ENCODE results near the gene CORO6.

The CORO6 gene

DNA sequence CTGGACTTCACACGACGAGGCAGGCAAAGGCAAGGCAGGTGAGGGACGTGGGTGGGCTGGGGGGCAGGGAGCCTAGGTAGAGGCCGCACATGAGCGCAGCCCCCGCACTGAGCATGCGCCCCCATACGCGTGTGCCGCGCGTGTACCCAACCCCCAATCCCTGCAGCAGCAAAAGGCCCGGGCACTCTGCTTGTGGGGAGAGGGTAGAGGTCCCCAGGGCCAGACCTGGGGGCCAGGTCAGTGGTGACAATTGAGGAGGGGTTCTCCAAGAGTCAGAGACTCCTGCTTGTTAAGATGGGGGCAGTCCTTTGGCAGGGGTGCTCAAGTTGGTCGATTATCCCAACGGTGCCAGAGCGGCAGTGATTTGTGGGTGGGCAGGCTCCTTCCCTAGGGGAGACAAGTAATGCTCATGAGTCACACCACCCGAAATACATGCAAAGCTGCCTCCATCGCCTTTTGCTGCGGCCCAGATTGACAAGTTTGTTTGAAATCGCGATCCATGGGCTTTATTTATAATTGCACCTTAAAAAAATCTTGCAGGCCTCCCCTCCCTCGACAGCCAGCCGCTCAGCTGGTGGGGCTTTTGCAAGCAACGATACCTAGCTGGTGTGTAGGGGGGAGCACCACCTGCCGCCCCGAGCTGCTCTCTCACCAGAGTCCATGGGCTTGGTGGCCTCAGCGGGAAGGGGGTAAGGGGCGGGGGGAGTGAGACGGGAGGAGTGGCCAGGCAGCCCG, 32.1 kb downstream of the CORO6 start:
- no peak for DNase-seq (ENCODE audit: low read depth in 2 of 2)

DNA sequence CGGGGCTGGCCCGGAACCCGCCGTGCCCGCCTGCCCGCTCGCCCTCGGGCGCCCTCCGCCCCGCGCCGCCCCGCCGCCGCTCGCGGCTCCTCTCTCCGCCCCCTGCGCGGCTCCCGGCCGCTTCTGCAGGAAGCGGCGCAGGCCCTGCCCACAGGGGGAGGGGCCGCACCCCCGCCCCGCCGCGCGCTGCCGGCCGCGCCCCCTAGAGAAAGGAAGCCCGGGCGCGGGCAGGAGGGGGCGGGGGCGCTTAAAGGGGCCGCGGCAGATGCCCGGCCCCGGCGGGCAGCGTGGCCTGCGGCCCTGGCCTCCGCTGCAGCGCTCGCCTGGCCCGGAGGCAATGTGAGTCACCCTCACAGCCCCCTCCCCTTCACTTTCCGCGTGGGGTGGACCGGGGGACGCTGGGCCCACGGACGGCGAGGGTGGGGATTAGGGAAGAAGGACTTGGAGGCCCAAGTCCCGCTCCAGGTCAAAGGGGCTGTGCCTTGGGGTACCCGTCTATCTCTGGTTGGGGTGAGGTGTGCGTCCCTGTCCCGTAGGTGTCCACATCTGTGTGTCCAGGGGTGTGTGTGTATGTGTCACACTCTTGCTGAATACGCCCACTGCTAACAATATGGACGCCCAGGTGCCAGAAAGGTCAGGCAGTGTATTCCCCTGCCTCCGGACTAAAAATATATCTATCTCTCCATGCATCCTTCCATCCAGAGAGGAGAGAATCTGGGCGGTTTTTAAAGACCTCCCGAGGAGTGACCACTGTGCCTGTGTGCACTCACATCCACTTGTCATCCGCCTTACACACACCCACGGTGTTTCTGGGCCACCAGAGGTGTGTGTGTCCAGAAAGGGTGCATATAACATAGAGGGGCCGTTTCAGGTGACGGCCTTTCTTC, 32.9 kb downstream of the CORO6 start, which contains the start of gene GIT1:
Gene GIT1, minus strand, starts transcription at position 125 of the 887 bp plus-strand sequence. CDS start 270 bp downstream, outside the sequence.
- peak; percentile 76 to 85 for DNase-seq (ENCODE audit: low read depth in 2 of 2)

DNA sequence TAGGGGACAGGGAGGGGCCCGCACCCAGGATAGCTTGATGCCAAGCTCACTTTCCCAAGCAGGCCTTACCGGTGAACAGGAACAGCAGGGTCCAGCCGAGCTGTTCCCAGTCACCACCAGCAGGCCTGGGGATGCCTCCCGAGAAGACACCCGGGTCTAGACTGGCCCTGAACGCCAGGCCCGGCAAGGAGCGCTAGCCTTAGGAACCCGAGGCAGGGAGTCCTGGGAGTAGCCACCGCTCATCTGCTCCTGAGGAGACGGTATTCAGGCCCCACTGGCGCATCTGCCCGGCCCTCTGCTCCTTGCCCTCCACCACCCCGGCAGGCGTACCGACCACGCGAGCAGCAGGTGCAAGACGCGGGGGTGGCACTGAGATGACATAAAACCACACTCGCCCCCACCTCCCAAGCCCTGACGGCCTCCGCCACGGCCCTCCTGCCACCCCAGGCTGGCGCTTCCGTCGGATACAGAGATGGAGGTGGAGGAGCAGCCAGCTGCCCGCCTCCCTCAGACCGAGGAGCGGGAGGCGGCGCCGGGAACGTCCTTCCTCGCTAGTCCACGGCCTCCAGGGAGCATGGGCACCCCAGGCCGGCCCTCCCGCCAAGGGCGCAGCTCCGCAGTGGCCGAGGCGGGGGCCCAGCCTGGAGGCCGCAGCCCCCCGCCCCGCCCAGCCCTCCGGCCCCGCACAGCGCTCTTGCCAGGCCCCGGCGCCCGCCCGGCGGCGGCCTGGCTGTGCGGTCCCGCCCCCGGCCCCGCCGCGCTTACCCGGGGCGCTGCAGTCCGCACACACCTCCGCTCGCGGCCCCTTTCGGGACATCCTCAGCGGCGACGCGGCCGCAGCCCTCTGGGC, 33.9 kb downstream of the CORO6 start:
- no peak for DNase-seq (ENCODE audit: low read depth in 2 of 2)

- no peak for DNase-seq (ENCODE audit: low read depth in 2 of 2)
Measured at GRCh38 chr17:29588017-29588561, 34.6 kb downstream of the CORO6 start.

GRCh38 chr17:29587591-29587990, 35.1 kb downstream of the CORO6 start:
- no peak for DNase-seq (ENCODE audit: low read depth in 2 of 2)

- DNase-seq (ENCODE audit: low read depth in 2 of 2), result no peak
Measured at GRCh38 chr17:29586676-29587469, 35.8 kb downstream of the CORO6 start.

- no peak for DNase-seq (ENCODE audit: low read depth in 2 of 2)
Measured at GRCh38 chr17:29585080-29585751, 37.5 kb downstream of the CORO6 start.

DNA sequence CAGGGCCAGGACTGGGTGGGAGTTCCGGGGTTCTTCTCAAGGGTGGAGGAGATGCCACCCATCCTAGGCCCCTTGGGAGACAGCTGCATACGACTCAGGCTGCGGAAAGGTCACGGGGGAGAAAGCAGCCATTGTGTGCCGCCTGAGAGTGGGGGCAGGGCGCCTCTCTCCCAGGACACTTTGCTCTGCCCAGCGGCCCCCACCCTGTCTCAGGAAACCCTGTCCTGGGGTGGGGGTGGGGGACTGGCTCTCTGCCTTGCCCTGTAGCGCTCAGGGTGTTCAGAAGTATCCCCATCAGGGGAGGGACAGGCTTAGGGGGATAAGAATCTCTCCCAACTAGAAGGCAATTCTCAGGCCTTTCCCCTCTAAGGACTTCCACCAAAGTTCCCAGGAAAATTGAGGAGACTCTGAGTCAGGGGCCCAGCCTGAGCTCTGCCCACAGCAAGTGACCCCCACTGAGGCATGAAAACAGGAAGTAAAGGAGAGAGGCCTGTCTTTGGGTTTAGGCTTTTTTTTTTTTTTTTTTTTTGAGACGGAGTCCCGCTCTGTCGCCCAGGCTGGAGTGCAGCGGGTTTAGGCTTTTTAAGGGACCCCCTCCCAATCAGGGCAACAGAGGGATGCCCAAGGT, 38.1 kb downstream of the CORO6 start:
- DNase-seq (ENCODE audit: low read depth in 2 of 2), result no peak

DNA sequence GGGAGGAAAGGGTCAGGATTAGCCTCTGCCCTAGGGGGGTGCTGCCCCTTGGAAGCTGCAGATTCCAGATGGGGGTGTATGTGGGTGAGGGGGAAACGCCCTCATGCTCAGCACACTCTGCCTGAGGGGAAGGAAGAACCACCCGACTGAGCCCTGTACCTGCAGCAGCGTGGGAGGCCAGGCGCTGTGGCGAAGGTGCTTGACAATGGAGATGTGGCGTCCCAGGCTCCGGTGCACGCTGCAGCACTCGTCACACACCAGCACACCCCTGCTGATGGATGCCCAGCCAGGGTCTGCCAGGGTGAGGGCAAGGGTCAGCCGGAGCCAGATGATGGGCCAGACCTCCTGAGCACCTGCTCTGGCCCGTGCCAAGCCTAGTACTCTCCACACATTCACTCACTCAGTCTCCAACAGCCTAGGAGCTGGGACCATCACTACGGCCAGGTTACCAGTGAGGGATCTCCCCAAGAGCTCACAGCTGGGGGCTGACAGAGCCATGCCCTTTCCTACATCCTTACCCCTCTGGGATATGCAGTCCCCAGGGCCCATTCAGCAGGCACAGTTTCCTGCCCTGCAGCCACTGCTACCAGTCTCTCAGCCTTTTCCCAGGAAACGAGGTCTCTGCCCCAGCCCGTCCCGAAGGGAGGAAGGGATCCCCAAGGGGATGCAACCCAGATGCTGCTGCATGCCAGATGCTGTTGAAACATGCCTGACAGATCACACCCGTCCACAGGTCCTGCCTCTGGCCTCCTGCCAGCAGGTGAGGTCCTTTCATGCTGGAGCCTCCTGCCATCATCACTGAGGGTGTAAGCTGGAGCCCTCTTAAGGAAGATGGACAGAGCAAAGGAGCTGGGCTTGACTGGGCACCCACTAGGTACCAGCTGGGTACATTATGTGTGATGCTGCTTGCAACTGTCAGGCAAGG, 39.1 kb downstream of the CORO6 start:
- no peak for DNase-seq (ENCODE audit: low read depth in 2 of 2)

- DNase-seq (ENCODE audit: low read depth in 2 of 2), result no peak
Measured at GRCh38 chr17:29582772-29583171, 39.9 kb downstream of the CORO6 start.

DNA sequence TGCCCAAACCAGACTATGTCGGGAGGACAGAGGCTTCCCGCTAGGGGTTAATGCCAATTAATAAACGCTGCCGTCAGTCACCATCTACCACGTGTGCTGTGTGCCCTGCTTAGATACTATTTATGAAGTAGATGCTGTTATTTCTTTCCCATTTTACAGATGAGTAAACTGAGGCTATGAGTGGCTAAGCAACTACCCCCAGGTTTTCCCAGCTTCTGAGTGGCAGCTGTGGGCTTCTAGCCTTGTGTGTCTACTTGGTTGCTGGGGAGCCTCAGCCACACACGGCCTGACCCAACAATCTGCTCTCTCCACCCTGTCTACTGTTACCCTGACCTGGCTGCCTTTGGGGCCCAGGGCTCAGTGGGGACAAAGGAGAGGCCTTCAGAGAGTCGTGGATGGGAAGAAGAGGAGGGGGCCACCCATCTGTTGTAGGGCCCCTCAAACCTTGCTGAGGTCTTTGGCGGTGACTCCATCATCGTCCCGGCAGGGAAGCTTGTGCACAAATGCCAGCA, 40.4 kb downstream of the CORO6 start:
- DNase-seq (ENCODE audit: low read depth in 2 of 2), result no peak

DNA sequence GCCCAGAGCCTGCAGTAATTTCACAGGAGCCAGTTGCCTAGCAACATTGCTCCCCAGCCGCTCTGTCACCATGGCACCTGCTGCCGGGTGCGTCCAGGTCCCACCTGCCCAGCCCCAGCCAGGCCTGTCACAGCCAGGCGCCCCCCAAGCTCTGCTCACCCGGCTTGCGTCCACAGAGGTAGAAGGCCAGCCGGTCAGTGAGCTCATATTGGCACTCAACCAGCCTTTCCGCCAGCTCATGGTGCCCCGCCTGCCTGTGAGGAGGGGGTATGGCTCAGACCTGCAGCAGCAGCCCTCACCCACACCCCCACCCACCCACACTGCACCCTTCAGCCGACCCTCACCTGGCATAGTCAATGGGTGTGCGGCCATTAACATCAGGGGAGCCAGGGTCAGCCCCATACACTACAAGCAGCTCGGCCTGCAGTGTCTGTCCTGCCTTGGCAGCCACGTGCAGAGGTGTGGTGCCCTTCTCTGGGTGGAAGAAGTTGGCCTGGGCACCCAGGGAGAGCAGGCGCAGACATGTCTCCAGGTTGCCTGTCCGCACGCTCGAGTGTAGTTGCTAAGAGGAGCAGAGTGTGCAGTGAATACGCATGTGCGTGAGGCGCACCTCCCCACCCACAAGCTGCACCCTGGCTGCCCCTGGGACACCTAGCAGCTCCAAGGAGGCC, 41.0 kb downstream of the CORO6 start:
- DNase-seq (ENCODE audit: low read depth in 2 of 2), result no peak

- DNase-seq (ENCODE audit: low read depth in 2 of 2), result peak; percentile 82
Measured at GRCh38 chr17:29579866-29580771, 42.6 kb downstream of the CORO6 start.

- no peak for DNase-seq (ENCODE audit: low read depth in 2 of 2)
Measured at GRCh38 chr17:29578626-29579485, 43.9 kb downstream of the CORO6 start.

- DNase-seq (ENCODE audit: low read depth in 2 of 2), result no peak
Measured at GRCh38 chr17:29577385-29578211, 45.1 kb downstream of the CORO6 start.
